HG02588 (cell line): ENCODE results near the gene PLPPR3.

ENCODE experiments used
- ATAC-seq: cut with Tn5 transposase; IDR thresholded peaks from one replicate; pipeline ENCODE4 v1.9.1; 2021; ENCODE audit warnings: mild to moderate bottlenecking, moderate library complexity; ENCODE audit not compliant: unreplicated experiment

PLPPR3 gene

DNA sequence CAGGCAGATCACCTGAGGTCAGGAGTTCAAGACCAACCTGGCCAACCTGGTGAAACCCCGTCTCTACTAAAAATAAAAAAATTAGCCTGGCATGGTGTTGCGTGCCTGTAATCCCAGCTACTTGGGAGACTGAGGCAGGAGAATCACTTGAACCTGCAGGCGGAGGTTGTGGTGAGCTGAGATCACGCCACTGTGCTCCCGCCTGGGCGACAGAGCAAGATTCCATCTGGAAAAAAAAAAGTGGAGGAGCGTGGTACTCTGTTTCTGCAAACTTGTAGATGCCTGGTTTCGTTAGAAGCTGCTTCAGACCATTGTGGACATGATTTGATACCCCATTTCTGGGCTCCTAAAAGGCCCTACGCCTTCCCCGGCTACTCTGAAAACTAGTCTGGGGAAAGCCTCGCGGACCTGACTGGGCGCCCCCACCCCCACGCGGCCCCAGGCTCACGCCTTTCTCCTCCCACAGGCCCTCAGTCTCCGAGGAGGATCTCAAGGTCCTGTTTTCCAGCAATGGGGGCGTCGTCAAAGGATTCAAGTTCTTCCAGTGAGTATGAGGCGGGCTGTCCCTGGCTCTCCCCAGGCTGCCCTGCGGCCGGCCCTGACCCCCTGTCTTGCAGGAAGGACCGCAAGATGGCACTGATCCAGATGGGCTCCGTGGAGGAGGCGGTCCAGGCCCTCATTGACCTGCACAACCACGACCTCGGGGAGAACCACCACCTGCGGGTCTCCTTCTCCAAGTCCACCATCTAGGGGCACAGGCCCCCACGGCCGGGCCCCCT is 11.5 kb downstream of the PLPPR3 start:
- ATAC-seq, result no peak

DNA sequence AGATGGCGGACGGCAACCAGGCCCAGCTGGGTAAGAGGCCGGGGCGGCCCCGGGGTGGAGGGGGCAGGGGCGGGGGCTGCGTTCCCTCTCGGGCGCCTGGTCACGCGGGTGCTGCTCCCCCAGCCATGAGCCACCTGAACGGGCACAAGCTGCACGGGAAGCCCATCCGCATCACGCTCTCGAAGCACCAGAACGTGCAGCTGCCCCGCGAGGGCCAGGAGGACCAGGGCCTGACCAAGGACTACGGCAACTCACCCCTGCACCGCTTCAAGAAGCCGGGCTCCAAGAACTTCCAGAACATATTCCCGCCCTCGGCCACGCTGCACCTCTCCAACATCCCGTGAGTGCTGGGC is 13.4 kb downstream of the PLPPR3 start:
- ATAC-seq, result no peak

DNA sequence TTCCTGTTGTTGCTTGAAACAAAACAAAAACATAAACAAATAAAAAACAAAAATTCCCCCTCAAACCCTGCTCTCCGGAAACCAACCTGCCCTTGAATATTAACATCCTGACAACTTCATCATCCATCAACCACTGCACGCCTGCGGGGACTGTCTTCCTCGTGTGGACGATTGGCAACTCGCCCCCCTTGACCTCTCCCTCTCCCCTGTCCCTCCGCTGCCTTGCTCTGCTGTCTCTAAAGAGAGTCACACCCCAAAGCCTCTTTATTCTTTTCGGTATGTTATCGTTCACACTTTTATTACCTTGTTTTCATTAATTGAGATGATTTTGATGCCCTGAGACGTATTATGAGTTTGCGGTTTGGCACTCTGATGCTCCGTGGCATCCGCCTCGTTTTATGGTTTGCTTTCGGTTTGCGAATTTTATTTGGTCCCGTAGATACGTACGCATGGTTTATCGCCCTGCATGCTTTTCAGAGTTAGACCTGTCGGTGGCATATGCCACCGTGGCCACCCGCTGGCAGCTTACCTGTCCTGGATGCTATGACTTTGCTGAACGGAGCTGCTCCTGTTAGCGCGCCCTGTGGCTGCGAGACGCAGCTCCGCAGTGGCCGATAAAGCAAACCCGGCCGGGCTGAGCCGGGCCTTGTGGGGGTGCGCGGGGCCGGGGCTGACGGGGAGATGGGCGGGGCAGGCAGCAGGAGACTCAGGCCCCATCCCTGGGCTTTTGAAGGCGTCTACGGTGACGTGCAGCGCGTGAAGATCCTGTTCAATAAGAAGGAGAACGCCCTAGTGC is 13.9 kb downstream of the PLPPR3 start:
- ATAC-seq, result no peak

DNA sequence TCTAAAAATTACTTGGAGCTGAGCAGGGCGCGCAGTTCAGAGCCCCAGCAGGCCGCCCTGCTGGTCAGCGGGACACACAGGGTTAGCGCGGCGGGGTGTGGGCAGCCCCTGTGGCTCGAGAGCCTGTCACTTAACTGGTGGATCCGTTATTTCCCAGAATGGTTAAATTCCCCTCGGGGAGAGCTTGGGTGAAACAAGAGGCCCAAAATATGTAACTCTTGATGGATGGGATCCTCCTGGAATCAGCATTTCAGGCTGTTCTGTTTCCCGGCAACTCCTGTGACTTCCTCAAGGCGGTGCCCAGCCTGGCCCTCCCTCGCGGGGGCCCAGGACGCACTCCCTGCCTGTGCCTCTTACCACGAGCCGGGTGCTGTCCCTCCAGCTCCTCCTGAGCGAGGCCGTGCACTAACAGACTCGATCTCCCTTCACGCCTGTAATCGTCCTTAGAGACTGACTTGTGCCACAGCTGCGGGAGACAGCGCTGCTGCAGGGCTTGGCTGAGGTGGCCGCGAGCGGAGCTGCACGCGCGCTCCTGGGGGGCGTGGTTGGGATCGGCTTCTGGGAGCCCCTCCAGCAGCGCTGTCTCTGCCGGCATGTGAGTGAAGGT is 14.8 kb downstream of the PLPPR3 start:
- ATAC-seq, result no peak

DNA sequence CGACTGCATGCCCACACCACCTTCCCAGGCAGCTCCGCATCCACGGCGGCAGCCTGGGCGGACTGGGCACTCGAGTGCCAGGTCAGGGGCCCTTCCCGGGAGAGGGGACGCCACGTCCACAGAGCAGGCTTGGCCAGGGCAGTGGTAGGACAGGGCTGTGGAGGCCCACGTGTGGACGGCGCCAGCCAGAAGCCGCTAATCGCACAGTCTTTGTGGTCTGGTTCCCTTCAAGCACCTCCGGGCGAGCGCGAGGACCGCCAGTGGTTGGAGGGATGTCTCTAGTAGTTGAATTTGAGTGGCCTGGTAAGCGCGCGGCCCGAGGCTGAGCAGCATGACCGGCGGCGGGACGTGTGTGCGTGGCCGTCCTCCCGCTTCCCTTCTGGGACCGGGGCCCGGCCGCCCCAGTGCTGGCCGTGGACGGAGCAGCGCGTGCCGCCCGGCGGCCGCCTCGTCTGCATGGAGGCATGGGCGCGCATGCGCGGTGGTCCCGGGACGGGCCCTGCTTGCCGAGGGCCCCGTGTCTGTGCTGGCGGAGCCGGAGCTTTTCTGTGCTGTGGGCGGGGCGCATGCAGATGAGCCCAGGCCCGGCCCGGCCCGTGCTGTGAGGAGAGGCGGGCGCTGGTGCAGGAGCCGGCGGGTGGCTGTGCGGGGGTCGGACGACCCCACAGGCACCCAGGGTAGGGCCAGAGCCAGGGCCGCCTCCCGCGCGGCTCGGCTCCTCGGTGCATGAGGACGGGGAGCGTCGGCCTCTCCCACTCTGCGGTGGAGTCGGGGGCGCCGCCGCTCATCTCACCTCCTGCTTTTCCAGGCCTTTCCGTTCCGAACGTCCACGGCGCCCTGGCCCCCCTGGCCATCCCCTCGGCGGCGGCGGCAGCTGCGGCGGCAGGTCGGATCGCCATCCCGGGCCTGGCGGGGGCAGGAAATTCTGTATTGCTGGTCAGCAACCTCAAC is 15.9 kb downstream of the PLPPR3 start:
- ATAC-seq, result no peak

DNA sequence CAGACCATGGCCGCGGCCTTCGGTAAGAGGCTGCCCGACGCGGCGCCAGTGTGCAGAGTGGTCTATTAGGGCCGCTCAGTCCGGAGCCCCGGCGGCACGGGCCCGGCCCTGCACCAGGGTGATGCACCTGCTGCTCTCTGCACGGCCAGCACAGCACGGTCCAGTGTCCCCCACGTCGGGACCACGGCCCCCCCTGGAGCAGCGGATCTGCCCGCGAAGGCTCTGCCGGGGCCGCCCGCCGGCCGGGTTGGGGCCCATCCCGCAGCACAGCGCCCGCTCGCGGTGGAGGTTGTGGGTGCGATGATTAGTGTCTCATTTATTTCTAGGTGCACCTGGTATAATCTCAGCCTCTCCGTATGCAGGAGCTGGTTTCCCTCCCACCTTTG is 16.6 kb downstream of the PLPPR3 start:
- no peak for ATAC-seq

DNA sequence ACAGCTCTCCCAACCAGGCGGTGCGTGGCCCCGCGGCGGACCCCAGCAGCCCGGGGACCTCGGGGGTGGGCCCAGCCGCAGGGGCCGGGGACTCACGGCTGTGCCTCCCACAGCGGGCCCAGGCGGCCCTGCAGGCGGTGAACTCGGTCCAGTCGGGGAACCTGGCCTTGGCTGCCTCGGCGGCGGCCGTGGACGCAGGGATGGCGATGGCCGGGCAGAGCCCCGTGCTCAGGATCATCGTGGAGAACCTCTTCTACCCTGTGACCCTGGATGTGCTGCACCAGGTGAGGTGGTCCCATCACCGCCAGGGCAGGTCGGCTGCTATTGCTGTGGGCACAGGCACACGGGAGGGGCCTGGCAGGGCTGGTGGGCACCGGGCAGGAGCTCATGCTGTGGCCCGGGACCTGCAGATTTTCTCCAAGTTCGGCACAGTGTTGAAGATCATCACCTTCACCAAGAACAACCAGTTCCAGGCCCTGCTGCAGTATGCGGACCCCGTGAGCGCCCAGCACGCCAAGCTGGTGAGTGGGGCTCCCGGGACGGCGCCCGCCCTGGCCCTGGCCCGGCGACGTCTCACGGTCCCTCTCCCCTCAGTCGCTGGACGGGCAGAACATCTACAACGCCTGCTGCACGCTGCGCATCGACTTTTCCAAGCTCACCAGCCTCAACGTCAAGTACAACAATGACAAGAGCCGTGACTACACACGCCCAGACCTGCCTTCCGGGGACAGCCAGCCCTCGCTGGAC is 17.2 kb downstream of the PLPPR3 start:
- no peak for ATAC-seq

DNA sequence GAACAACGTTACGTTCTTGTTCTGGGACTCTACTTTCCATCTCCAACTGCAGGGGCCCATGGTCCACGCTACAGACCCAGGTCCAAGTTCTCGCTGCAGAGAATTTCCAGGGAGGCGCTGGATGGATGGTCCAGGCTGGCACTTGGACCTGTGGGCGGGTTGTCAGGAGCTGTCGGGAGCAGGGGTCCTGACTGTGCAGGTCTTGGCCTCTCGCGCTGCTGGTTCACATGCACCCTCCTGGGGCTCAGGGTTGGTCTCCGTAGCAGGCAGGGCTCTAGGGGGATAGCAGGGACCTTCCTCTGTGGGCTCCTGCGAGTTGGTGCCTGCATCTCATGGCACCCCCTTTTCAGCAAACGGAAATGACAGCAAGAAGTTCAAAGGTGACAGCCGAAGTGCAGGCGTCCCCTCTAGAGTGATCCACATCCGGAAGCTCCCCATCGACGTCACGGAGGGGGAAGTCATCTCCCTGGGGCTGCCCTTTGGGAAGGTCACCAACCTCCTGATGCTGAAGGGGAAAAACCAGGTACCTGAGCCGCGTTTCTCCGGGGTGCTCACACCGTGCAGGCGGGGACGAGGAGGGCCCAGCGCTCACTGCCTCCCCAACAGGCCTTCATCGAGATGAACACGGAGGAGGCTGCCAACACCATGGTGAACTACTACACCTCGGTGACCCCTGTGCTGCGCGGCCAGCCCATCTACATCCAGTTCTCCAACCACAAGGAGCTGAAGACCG is 17.9 kb downstream of the PLPPR3 start:
- no peak for ATAC-seq

DNA sequence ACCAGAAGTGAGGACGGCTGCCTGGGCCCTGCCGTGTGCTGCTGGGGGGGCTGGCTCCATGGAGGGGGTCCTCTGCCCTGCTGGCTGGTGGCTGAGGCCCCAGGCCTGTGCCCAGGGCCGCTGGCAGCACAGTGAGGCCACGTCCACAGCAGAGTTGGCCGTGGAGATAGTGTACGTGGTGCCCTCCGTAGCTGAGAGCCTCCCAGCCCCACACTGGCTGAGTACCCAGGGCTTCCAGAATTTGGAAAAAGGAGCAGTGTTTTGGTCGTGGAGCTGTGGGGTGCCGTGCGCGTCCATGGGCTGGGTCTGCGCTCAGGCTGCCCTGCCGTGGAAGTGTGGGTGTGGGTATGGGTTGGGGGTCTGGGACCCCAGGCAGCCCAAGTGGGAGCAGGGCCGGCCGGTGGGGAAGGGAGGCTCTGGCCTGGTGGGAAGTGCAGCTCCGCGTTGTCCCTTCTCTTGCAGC is 18.6 kb downstream of the PLPPR3 start:
- no peak for ATAC-seq

DNA sequence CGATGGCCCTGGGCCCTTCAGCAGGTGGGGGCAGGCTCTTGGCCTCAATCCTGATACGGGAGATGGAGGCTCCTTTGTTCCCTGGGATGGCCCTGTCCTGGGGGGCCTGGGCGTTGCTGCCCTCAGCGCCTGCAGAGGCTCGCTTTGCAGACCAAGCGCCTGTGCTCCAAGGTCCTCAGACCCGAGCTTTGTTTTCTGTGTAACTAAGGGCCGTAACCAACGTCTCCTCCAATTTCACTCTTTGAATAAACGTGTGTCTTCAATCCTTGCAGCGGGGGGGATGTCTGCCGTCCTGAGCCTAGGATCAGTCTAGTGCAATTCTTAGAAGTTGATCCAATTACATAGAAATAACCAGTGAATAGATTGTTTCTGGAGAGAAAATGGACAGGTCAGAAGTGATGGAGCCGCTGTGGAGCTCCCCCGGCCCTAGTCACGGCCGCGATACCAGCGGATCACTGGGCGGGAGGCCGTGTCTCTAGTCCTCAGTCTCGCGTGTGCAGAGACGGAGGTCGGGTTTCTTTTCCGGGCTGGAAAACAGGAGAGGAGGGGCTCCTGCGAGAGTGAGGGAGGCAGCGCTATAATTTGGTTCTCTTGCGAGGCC is 19.2 kb downstream of the PLPPR3 start:
- ATAC-seq, result no peak

DNA sequence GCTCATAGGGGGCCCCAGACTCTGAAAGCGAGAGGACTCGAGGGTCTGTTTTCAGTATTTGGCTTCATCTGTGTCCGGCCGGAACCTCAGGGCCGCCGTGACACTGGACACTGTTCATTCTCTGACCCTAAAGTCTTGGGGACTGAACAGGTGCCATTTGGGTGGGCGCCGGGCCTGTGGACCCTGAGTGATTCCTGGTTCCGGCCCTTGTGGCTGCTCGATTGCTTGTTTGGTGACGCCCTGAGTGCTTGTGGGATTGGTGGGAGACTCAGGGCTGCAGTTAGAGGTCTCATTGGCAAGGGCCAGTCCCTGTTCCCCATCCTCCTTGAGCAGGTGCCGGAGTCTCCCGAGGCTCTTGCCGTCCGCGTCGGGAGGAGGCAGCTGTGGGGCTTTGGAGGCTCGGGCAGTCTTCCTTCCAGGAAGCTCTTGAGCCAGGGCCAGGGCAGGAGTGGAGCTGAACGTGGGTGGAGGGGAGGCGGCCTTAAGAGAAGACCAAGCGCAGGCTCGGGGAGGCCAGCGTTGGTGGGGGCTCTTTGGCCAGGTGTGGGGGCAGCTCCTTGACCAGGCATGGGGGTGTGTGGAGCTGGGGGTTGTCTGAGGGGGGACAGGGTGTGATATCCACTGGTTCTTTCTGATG is 19.8 kb downstream of the PLPPR3 start:
- no peak for ATAC-seq

DNA sequence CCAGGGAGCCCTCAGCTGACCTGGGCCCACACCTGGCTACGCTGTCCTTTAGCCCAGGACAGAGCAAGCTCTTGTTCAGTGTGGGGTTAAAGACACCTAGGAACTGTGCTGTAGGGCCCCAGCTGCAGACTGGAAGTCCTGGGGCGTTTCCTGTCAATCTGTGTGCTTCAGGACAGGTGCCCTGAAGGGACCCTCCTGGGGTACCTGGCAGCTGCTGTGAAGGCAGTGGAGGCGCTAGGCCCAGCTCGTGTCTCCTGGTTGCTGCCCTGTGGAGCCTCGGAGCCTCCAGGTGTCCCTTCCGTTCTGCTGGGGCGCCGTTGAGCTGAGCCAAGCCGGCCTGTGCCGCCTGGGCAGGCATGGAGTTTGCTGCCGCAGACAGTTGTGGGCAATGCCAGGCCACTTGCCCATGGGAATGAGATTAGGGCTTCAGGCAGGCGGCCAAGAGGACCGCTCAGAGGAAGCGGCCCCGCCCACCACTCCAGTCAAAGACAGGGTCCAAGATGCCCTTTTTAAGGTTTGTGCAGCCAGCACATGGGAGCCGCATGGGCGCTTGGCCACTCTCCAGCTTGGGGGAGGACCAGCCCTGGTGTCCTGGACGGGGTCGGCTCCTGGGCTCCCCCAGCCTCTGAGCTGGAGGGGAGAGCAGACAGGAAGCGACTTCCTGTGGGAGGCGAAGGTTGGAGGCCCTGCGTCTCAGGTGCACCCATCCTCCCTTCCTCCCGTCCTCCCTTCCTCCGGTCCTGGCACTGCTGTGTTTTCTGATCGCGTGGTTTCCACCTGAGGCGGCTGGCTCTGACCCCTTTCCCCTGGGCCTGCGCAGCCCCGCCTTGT is 20.5 kb downstream of the PLPPR3 start:
- ATAC-seq, result no peak

DNA sequence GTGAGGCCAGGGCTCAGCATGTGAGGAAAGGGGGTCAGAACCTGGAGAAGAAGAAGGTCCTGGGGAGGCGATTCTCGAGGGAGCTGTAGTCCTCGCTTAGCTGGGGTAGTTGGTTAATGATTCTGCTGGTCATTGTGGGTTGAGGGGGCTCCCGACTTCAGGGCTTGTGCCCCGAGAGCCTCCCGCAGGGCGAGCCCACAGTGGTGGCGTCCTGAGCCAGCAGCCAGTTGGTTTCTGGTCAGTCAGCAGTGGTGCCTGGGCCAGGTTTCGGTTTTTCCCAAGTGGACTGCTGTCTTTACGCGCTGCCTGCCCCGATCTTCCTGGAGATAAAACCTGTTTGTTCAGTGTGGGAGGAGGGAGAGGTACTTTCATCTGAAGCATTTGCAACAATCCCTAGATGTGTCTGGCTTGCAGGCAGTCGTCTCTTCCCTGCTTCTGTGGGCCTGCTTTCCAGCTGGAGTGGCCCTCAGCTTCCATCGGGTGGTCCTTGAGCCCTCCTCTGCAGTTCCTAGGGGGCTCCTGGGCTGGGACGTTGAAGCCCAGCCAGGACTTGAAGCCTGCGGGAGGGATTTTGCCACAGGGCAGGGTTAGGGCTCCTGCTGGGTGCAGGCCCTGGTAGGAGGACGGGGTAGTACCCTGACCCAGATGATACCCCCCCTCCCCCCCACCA is 21.3 kb downstream of the PLPPR3 start:
- ATAC-seq, result no peak

DNA sequence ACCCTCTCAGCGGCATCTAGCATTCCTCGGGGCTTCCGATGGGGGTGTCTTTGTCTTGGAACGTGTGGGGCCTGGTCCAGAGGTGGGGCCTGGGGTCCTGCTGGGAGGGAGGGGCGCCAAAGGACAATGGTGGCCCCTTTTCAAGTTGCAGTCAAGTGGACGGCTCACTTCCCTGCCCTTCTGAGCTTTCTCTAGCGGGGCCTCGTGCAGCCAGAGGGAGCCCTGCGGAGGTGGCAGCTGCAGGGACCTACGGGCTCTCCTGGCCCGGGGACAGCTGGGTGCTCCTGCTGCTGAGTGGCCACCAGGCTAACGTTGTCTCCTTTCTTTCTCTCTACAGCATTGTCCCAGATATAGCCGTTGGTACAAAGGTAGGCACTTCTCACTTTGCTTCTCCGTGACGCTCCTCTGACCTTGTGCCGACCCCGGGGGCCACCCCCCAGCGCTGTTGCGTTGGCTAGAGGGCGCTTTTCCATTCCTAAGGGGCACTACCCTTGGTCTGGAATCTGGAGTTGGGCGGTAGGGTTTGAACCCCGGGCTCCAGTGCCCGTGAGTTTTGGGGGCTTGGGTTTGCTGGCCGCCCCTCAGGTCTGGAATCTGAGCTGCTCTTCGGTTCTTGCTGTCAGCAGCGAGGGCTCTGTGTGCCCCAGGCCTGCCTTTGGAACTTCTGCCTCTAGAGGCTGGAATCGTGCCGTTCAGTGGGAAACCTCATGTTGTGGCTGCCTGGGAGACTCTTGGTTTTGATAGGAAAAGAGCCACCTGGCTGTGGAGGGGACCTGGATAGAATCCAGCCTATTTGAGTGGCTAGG is 22.5 kb downstream of the PLPPR3 start:
- no peak for ATAC-seq

DNA sequence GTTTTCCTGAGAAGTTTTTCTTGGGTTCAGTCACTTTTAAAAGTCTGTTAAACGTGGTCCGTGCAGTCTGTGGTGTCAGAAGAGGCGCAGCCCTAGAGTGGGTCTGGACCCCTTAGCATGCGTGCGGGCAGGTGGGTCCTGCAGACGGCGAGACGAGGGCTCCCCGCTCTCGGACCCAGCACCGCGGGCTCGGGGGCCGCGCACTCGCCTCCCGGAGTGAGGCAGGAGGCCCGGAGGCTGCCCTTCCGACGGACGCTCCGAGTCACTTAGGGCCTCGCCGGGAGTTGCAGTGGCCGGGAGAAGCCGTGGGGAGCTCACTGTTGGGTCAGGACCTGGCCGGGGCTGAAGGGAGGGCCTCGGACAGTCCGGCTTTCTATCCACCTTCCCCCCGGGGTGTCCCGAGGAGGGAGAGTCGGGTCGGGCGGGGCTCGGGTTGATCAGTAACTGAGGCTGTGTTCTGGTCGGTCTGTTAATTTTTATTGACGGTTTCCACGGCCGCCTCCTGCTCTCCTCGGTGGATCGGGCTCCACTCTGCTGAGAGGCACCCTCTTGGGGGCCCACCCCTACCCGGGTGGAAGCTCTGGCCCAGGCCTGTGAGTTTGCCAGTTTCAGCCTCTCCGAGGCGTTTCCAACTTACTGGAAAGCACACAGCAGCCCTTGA is 23.2 kb downstream of the PLPPR3 start:
- no peak for ATAC-seq
